GM04503 (cell line): ENCODE results near the gene PCDHA13.
"Not testable (repeated sequence)": the region's sequence is repeated elsewhere in the genome, so short reads cannot be mapped to it uniquely, and the experiment has no call there.

ENCODE experiments used
- DNase-seq: peaks from one replicate; pipeline ENCODE4 v3.0.0-alpha.2; 2012; ENCODE audit warnings: low read depth

The PCDHA13 gene

DNA sequence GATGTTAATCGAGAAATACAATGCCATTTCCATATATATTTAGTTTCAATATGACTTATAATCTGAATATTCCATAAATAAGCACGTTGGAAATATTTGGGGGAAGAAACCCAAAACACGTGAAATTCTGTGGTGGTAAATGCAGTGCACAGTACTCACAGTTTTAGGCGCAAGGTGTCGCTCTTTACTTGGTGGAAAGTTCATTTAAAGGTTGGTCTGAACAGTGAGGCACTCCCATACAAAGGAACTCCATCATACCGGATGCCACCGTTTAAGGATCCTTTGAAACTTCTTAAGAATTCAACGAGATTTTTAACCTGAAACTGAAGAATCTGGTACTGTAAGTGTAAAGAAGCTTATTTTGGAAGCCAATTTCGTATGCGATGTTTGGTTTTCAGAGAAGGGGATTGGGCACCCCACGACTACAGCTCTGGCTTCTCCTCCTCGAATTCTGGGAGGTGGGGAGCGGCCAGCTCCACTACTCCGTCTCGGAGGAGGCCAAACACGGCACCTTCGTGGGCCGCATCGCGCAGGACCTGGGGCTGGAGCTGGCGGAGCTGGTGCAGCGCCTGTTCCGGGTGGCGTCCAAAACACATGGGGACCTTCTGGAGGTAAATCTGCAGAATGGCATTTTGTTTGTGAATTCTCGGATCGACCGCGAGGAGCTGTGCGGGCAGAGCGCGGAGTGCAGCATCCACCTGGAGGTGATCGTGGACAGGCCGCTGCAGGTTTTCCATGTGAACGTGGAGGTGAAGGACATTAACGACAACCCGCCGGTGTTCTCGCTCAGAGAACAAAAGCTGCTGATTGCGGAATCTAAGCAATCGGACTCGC, 13.0 kb upstream of the PCDHA13 start, which contains the start of gene PCDHA11:
TSS of gene PCDHA11 (plus strand) at position 237 of the 834 bp plus-strand sequence. CDS start at position 384, 147 bp downstream.
- DNase-seq = no peak

- no peak for DNase-seq
Measured at GRCh38 chr5:140869555-140869886, 12.4 kb upstream of the PCDHA13 start.

GRCh38 chr5:140870221-140871201, 11.4 kb upstream of the PCDHA13 start:
- DNase-seq = no peak

- DNase-seq = no peak
Measured at GRCh38 chr5:140875085-140876065, 6.5 kb upstream of the PCDHA13 start, which contains the start of gene PCDHA12. TSS of gene PCDHA12 (plus strand) at chr5:140875308. CDS start at chr5:140875473, 165 bp downstream.

- DNase-seq = not testable (repeated sequence)
Measured at GRCh38 chr5:140876541-140877261, 5.2 kb upstream of the PCDHA13 start.

- no peak for DNase-seq
Measured at GRCh38 chr5:140877262-140877581, 4.7 kb upstream of the PCDHA13 start.

DNA sequence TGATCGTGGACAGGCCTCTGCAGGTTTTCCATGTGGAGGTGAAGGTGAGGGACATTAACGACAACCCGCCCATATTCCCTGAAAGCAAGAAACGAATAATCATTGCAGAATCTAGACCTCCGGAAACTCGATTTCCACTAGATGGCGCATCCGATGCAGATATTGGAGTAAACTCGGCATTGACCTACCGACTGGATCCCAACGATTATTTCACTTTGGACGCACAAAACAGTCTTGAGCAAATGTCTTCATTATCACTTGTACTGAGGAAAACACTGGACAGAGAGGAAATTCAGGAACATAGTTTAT, 621 bp downstream of the PCDHA13 start:
- DNase-seq = no peak

DNA sequence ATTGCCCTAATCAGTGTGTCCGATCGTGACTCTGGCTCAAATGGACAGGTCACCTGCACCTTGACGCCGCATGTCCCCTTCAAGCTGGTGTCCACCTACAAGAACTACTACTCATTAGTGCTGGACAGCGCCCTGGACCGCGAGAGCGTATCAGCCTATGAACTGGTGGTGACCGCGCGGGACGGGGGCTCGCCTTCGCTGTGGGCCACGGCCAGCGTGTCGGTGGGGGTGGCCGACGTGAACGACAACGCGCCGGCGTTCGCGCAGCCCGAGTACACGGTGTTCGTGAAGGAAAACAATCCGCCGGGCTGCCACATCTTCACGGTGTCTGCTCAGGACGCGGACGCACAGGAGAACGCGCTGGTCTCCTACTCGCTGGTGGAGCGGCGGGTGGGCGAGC, 1.4 kb downstream of the PCDHA13 start:
- DNase-seq = no peak

GRCh38 chr5:140883927-140884697, 2.2 kb downstream of the PCDHA13 start:
- no peak for DNase-seq

GRCh38 chr5:140916325-140916724, 34.4 kb downstream of the PCDHA13 start:
- DNase-seq = no peak

DNA sequence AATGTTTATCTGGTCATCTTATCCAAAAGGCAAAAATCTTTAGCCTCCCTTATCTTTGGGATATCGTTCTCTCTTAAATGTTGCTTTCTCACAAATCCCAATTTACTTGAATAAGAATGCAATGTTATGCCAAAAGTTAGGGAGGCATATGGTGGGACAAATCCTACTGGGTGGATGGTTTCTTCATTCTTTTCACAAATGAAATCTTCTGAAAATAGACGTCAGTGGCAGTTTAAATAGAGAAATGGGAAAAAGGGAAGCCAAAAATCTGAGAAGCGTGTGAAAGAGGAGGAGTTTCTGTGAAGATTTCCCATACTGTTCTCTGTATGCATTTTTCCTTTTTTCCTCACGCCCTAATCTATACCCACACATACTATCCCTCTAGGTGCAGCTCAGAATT, 41.7 kb downstream of the PCDHA13 start:
- DNase-seq = no peak

DNA sequence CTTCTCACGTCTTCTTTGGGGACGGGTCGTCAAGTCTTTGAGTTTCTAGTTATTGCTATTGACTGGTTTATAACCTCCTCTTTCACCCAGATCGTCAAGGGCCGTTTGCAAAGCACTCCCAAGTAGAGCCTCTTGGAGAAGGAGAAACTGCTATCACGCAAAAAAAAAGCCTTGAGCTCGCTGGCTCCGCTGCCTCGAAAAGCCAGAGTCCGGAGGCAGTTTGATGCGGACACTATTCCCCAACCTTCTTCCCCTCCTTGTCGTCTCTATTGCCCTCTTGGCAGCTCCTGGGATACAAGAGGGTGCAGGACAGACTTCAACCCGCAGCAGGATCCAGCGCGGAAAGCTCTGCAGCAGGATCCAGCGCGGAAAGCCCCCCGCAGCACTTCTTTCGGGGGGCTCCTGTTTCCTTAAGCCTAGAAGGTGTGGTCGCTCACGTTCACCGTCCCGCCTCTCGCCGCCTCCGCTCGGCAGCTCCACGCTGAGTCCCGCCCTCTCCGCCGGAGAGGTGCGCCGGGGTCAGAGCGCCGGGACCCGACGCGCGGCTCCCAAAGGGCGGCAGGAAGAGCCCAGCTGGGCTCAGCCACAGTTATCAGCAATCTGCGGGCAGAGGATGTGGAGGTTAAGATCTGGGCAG, 44.0 kb downstream of the PCDHA13 start, which contains the start of gene PCDHAC1:
TSS of gene PCDHAC1 (plus strand) at position 494 of the 637 bp plus-strand sequence. CDS start 594 bp downstream, outside the sequence.
- DNase-seq = no peak

GRCh38 chr5:140926443-140927227, 44.7 kb downstream of the PCDHA13 start:
- DNase-seq = no peak

GRCh38 chr5:140927228-140927573, 45.3 kb downstream of the PCDHA13 start:
- no peak for DNase-seq
